ENCODE data around the gene PLXNB3. TPM values are rescaled to one million over a fixed set of nuclear protein-coding genes. Genes with fewer than 3 reads are reported as not detected.

The PLXNB3 gene
- total RNA-seq, 1 donor from 2014 or later: 4.5 TPM

- H3K4me3 ChIP-seq (ENCODE audit: low read depth, low read length): no peak overlapping the region
- FAIRE-seq: no peak
- H3K27me3 ChIP-seq (ENCODE audit: control insufficient read depth, insufficient read depth, low read length): no peaks in the 10 kb centered on the region
- TF ChIP-seq CTCF (IDR thresholded peaks at IDR 0.05; ENCODE audit: insufficient read depth, low read length, severe bottlenecking): no peak
- no peak for DNase-seq (ENCODE audit: low read depth)
- peaks cover 2% of the 10 kb centered on the region for H3K36me3 ChIP-seq (ENCODE audit: control insufficient read depth, insufficient read depth, low read length)
Observed at GRCh38 chrX:153782871-153783270, 18.8 kb downstream of the PLXNB3 start.

- Histone ChIP-seq H3K4me3 (ENCODE audit: low read depth, low read length) (no peak overlapping the region), H3K27me3 (ENCODE audit: control insufficient read depth, insufficient read depth, low read length) (no peaks in the 10 kb centered on the region), H3K36me3 (ENCODE audit: control insufficient read depth, insufficient read depth, low read length) (peaks cover 2% of the 10 kb centered on the region)
- FAIRE-seq: no peak
- TF ChIP-seq CTCF (IDR thresholded peaks at IDR 0.05; ENCODE audit: insufficient read depth, low read length, severe bottlenecking): no peak
- DNase-seq (ENCODE audit: low read depth): no peak
Observed at GRCh38 chrX:153783378-153784013, 19.4 kb downstream of the PLXNB3 start.

- no peak for TF ChIP-seq CTCF (IDR thresholded peaks at IDR 0.05; ENCODE audit: insufficient read depth, low read length, severe bottlenecking)
- DNase-seq (ENCODE audit: low read depth): no peak
Observed at GRCh38 chrX:153784325-153784967, 20.4 kb downstream of the PLXNB3 start.

GRCh38 chrX:153786669-153787068 is 22.6 kb downstream of the PLXNB3 start:
- FAIRE-seq (no peak), DNase-seq (ENCODE audit: low read depth) (no peak)
- Histone ChIP-seq H3K4me3 (ENCODE audit: low read depth, low read length) (no peak overlapping the region), H3K27me3 (ENCODE audit: control insufficient read depth, insufficient read depth, low read length) (no peaks in the 10 kb centered on the region), H3K36me3 (ENCODE audit: control insufficient read depth, insufficient read depth, low read length) (peaks cover 9% of the 10 kb centered on the region)
- no peak for TF ChIP-seq CTCF (IDR thresholded peaks at IDR 0.05; ENCODE audit: insufficient read depth, low read length, severe bottlenecking)

More at GRCh38 chrX:153784325-153784967, 20.4 kb downstream of the PLXNB3 start:
- Histone ChIP-seq H3K27me3 (ENCODE audit: control insufficient read depth, insufficient read depth, low read length) (no peaks in the 10 kb centered on the region), H3K36me3 (ENCODE audit: control insufficient read depth, insufficient read depth, low read length) (peaks cover 2% of the 10 kb centered on the region), H3K4me3 (ENCODE audit: low read depth, low read length) (no peak overlapping the region)
- no peak for FAIRE-seq

- no peak overlapping the region for H3K4me3 ChIP-seq (ENCODE audit: low read depth, low read length)
- FAIRE-seq (no peak), DNase-seq (ENCODE audit: low read depth) (no peak)
- no peaks in the 10 kb centered on the region for H3K27me3 ChIP-seq (ENCODE audit: control insufficient read depth, insufficient read depth, low read length)
- peaks cover 9% of the 10 kb centered on the region for H3K36me3 ChIP-seq (ENCODE audit: control insufficient read depth, insufficient read depth, low read length)
- TF ChIP-seq CTCF (IDR thresholded peaks at IDR 0.05; ENCODE audit: insufficient read depth, low read length, severe bottlenecking): no peak
Observed at GRCh38 chrX:153789654-153790053, 25.6 kb downstream of the PLXNB3 start.
